B cell (primary cell): ENCODE data around the gene C4A. TPM values are rescaled to one million over a fixed set of nuclear protein-coding genes. Genes with fewer than 3 reads are reported as not detected.
"Not testable (repeated sequence)": the region's sequence is repeated elsewhere in the genome, so short reads cannot be mapped to it uniquely, and the experiment has no call there.

Experiments used
- ATAC-seq: fragments of 200-7000 bp; cut with Tn5 transposase; one replicate; pipeline ENCODE4 v1.10.0; 2021; ENCODE audit warnings: low read depth, mild to moderate bottlenecking, moderate number of reproducible peaks, moderate library complexity
- CTCF ChIA-PET: fragments of 350-600 bp; sonication (Branson Sonifier 250); formaldehyde crosslinking; loops from one replicate; lab custom pipeline; 2021; ENCODE audit warnings: antibody characterized with exemption, inconsistent platforms; lab: Charles Lee
- POLR2A ChIA-PET: fragments of 350-600 bp; sonication (Branson Sonifier 250); formaldehyde crosslinking; loops from one replicate; lab custom pipeline; 2021; ENCODE audit warnings: antibody characterized with exemption; lab: Charles Lee
- DNase-seq: peaks from one replicate; pipeline ENCODE4 v3.0.0; 2013
- H2AFZ ChIP-seq: 2 replicates; pipeline ENCODE4 v1.6.1; 2012; ENCODE audit warnings: mild to moderate bottlenecking, low read depth, low read length; ENCODE audit not compliant: insufficient read depth, poor library complexity, severe bottlenecking
- H3K27ac ChIP-seq, 2 donors: 1 replicate in 1 of 2; 2 replicates in 1 of 2; pipeline ENCODE4 v1.5.1; 2012 to 2013; ENCODE audit warnings: low read length in 2 of 2, mild to moderate bottlenecking in 2 of 2, moderate library complexity in 1 of 2
- H3K27me3 ChIP-seq, 4 experiments: fragments of 200-600 bp in 1 of 4; sonication (generic) in 1 of 4; replicated peaks in 1 of 4; 1 replicate in 2 of 4; 2 replicates in 2 of 4; pipeline versions ENCODE4 v1.6.1 to v1.7.0; 2013 to 2016; ENCODE audit warnings: low read length in 3 of 4, mild to moderate bottlenecking in 2 of 4, mixed read lengths in 1 of 4, moderate library complexity in 1 of 4; ENCODE audit not compliant: insufficient read depth in 4 of 4, control insufficient read depth in 3 of 4; ENCODE audit errors: control extremely low read depth in 1 of 4
- H3K36me3 ChIP-seq, 2 experiments: replicated peaks in 1 of 2; 1 replicate in 1 of 2; 2 replicates in 1 of 2; pipeline versions ENCODE4 v1.6.1 to v1.7.1; 2013; ENCODE audit warnings: low read length in 1 of 2; ENCODE audit not compliant: insufficient read depth in 2 of 2, control insufficient read depth in 1 of 2; ENCODE audit errors: control extremely low read depth in 1 of 2, extremely low read depth in 1 of 2
- H3K4me1 ChIP-seq, 2 donors: fragments of 200-600 bp in 1 of 2; sonication (generic) in 1 of 2; 1 replicate in 1 of 2; 2 replicates in 1 of 2; pipeline versions ENCODE4 v1.5.1 to v1.6.1; 2013 to 2017; ENCODE audit warnings: low read length in 2 of 2; ENCODE audit not compliant: control insufficient read depth in 2 of 2, insufficient read depth in 2 of 2
- H3K4me2 ChIP-seq: replicated peaks from 2 replicates; pipeline ENCODE3; 2012; ENCODE audit warnings: mild to moderate bottlenecking, low read depth, low read length; ENCODE audit not compliant: poor library complexity, severe bottlenecking
- H3K4me3 ChIP-seq, 5 experiments: fragments of 200-600 bp in 1 of 5; sonication (generic) in 1 of 5; 1 replicate in 3 of 5; 2 replicates in 2 of 5; pipeline versions ENCODE4 v1.5.1 to v1.7.0; 2011 to 2016; ENCODE audit warnings: low read length in 4 of 5, mild to moderate bottlenecking in 4 of 5, low read depth in 2 of 5, control low read depth in 1 of 5, moderate library complexity in 1 of 5; ENCODE audit not compliant: insufficient read depth in 1 of 5; ENCODE audit errors: control extremely low read depth in 1 of 5, extremely low read depth in 1 of 5
- H3K79me2 ChIP-seq: fragments of 200-600 bp; sonication (generic); one replicate; pipeline ENCODE4 v1.6.0; 2016; ENCODE audit warnings: low read length; ENCODE audit not compliant: control insufficient read depth, insufficient read depth
- H3K9ac ChIP-seq: fragments of 200-600 bp; sonication (generic); 2 replicates; pipeline ENCODE4 v1.6.1; 2017; ENCODE audit warnings: mild to moderate bottlenecking, low read length, moderate library complexity
- H3K9me3 ChIP-seq, 3 donors: one replicate each; pipeline versions ENCODE4 v1.6.1 to v1.7.1; 2013; ENCODE audit warnings: low read length in 2 of 3; ENCODE audit not compliant: control insufficient read depth in 2 of 3, insufficient read depth in 1 of 3; ENCODE audit errors: control extremely low read depth in 1 of 3
- H4K20me1 ChIP-seq: 2 replicates; pipeline ENCODE4 v1.6.0; 2012; ENCODE audit warnings: mild to moderate bottlenecking, low read length; ENCODE audit not compliant: insufficient read depth, control insufficient read depth, poor library complexity, severe bottlenecking
- H3K27ac Mint-ChIP-seq: one replicate; pipeline ENCODE4 v1.8.0; 2021; ENCODE audit warnings: mixed read lengths
- H3K27me3 Mint-ChIP-seq: one replicate; pipeline ENCODE4 v1.8.0; 2021; ENCODE audit warnings: mixed read lengths
- H3K4me1 Mint-ChIP-seq: one replicate; pipeline ENCODE4 v1.8.0; 2021; ENCODE audit warnings: mixed read lengths
- H3K4me3 Mint-ChIP-seq: one replicate; pipeline ENCODE4 v1.8.0; 2021; ENCODE audit warnings: mixed read lengths
- H3K9me3 Mint-ChIP-seq: one replicate; pipeline ENCODE4 v1.8.0; 2022; ENCODE audit warnings: mixed read lengths; ENCODE audit not compliant: insufficient read depth
- CTCF ChIP-seq: fragments of 200-600 bp; IDR thresholded peaks from one replicate; pipeline ENCODE4 v1.8.0; 2022; ENCODE audit warnings: antibody characterized with exemption, mild to moderate bottlenecking
- EZH2 ChIP-seq: IDR thresholded peaks from 2 replicates; pipeline ENCODE4 v1.6.1; 2012; ENCODE audit warnings: borderline replicate concordance, low read depth, mild to moderate bottlenecking, moderate library complexity, low read length; ENCODE audit not compliant: insufficient read depth, poor library complexity, severe bottlenecking
- WGBS: methylation state at CpG from one replicate; pipeline ENCODE4 v1.1.5; 2013; ENCODE audit warnings: missing lambda C conversion rate; ENCODE audit not compliant: insufficient coverage; 5-methylcytosine and 5-hydroxymethylcytosine counted together
- intact Hi-C: fragments of 100-400 bp; cut with micrococcal nuclease; formaldehyde crosslinking; loops from one replicate; pipeline ENCODE4 v1.10.0; 2022
- polyA plus RNA-seq: library from polyadenylated mRNA; depleted of rRNA; stranded (reverse); fragments of >200 nt; gene quantifications from 2 replicates; pipeline ENCODE4 v1.2.3, GENCODE V29; 2012
- total RNA-seq, 2 donors: library from RNA; stranded (reverse); fragments of 120-200 nt in 1 of 2; gene quantifications; 1 replicate in 1 of 2; 2 replicates in 1 of 2; pipeline versions ENCODE4 v1.2.3 to v1.2.4, GENCODE V29; 2013 to 2022

C4A gene
- total and polyA plus RNA-seq, 2 donors (not counting 1 experiment from before 2014, with no cell fraction given), result 9.9 to 10.5 TPM

GRCh38 chr6:31972709-31973350 is 9.0 kb upstream of the C4A start:
- H3K27ac ChIP-seq, result peak overlapping the region; percentile 96 to 100
- POLR2A ChIA-PET, result interaction anchor here (1.1 to 3.6 kb wide), 5 partner anchors 14 to 1355 kb away, joined by 3 to 24 read pairs (median 6); partner anchors contain the start of genes ATF6B, DDX39B, MRPS18B and NELFE
- TF ChIP-seq CTCF (no peak), EZH2 (no peak)
- H3K4me3 ChIP-seq, result peak overlapping the region; percentile 35 to 92 (median 80)
- peak overlapping the region; percentile 89 for H3K4me2 ChIP-seq
- WGBS, result 13% methylated on average over 19 of the region's 19 CpGs
- peaks cover 18 to 23% of the 10 kb centered on the region in 2 donors for H3K4me1 ChIP-seq
- H3K4me3 Mint-ChIP-seq, result peak overlapping the region; percentile 98
- no peaks in the 10 kb centered on the region for H3K27me3 Mint-ChIP-seq
- H3K27me3 ChIP-seq, result no peaks in the 10 kb centered on the region
- peak overlapping the region; percentile 77 for H2AFZ ChIP-seq
- CTCF ChIA-PET, result interaction anchor here (1.2 to 1.8 kb wide), 3 partner anchors 14 to 22 kb away, joined by 3 to 10 read pairs (median 6); partner anchors contain the start of genes NELFE and SKIC2
- DNase-seq (no peak), ATAC-seq (no peak)
- H3K27ac Mint-ChIP-seq, result peak overlapping the region; percentile 100
- H3K9me3 Mint-ChIP-seq, result no peaks in the 10 kb centered on the region
- H3K79me2 ChIP-seq, result peaks cover 13% of the 10 kb centered on the region
- intact Hi-C loops, result loop anchor here (1.0 to 10.0 kb wide), 5 partner anchors 14 to 1908 kb away; partner anchors contain the start of genes CLIC1, HSD17B8, POLR1H and PPP1R11
- H3K9ac ChIP-seq, result peak overlapping the region; percentile 98
- peaks cover 0 to 23% of the 10 kb centered on the region in 2 experiments for H3K36me3 ChIP-seq
- H3K4me1 Mint-ChIP-seq, result peaks cover 34% of the 10 kb centered on the region
- peaks cover 0 to 3% (median 0%) of the 10 kb centered on the region in 3 donors for H3K9me3 ChIP-seq
- no peaks in the 10 kb centered on the region for H4K20me1 ChIP-seq

GRCh38 chr6:31976065-31976464 is 5.8 kb upstream of the C4A start:
- H3K27ac Mint-ChIP-seq, H3K4me3 Mint-ChIP-seq, CTCF ChIA-PET: not testable (repeated sequence)

More at GRCh38 chr6:31976065-31976464, 5.8 kb upstream of the C4A start:
- Histone ChIP-seq H3K36me3 (peaks cover 3 to 12% of the 10 kb centered on the region in 2 experiments), H3K79me2 (peaks cover 20% of the 10 kb centered on the region), H3K4me1 (peaks cover 12 to 14% of the 10 kb centered on the region in 2 donors)
- 97% methylated on average over 6 of the region's 30 CpGs for WGBS
- not testable (repeated sequence) for DNase-seq, H3K27me3 ChIP-seq, ATAC-seq, H3K27me3 Mint-ChIP-seq, H2AFZ ChIP-seq, H3K27ac ChIP-seq, H3K9me3 Mint-ChIP-seq, H3K9me3 ChIP-seq, H3K4me2 ChIP-seq, H3K9ac ChIP-seq, H4K20me1 ChIP-seq, H3K4me3 ChIP-seq
- H3K4me1 Mint-ChIP-seq, result peaks cover 24% of the 10 kb centered on the region
- POLR2A ChIA-PET, result interaction anchor here (0.7 kb wide), 1 partner anchor 1273 kb away, joined by 6 read pairs; no protein-coding TSS in a partner anchor
- intact Hi-C loops, result loop anchor here (10.0 kb wide), 4 partner anchors 141 to 1911 kb away; partner anchors contain the start of genes CLIC1, HSD17B8, POLR1H and PPP1R11
